Fibroblast of pulmonary artery (primary cell): Measurements from ENCODE around the gene SPATS2L.

ENCODE experiments used
- DNase-seq: peaks from one replicate; pipeline ENCODE4 v3.0.0-alpha.2; 2010; ENCODE audit warnings: low read depth
- H3K4me3 ChIP-seq: replicated peaks from 2 replicates; pipeline ENCODE4 v1.5.1; 2011; ENCODE audit warnings: low read depth, mild to moderate bottlenecking, control low read depth, low read length, moderate library complexity
- TF ChIP-seq, protein P1 (sequence below): IDR thresholded peaks from 2 replicates; pipeline ENCODE4 v1.5.1; 2011; ENCODE audit warnings: mild to moderate bottlenecking, control low read depth, low read length, inconsistent platforms; ENCODE audit errors: missing control alignments

SPATS2L gene

GRCh38 chr2:200490001-200490400 is 183.5 kb downstream of the SPATS2L start:
- H3K4me3 ChIP-seq = no peak overlapping the region
- TF ChIP-seq, protein P1, sequence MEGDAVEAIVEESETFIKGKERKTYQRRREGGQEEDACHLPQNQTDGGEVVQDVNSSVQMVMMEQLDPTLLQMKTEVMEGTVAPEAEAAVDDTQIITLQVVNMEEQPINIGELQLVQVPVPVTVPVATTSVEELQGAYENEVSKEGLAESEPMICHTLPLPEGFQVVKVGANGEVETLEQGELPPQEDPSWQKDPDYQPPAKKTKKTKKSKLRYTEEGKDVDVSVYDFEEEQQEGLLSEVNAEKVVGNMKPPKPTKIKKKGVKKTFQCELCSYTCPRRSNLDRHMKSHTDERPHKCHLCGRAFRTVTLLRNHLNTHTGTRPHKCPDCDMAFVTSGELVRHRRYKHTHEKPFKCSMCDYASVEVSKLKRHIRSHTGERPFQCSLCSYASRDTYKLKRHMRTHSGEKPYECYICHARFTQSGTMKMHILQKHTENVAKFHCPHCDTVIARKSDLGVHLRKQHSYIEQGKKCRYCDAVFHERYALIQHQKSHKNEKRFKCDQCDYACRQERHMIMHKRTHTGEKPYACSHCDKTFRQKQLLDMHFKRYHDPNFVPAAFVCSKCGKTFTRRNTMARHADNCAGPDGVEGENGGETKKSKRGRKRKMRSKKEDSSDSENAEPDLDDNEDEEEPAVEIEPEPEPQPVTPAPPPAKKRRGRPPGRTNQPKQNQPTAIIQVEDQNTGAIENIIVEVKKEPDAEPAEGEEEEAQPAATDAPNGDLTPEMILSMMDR = no peak
- no peak for DNase-seq

GRCh38 chr2:200492656-200493055 is 186.2 kb downstream of the SPATS2L start:
- no peak overlapping the region for H3K4me3 ChIP-seq
- TF ChIP-seq, protein P1 = no peak
- no peak for DNase-seq

DNA sequence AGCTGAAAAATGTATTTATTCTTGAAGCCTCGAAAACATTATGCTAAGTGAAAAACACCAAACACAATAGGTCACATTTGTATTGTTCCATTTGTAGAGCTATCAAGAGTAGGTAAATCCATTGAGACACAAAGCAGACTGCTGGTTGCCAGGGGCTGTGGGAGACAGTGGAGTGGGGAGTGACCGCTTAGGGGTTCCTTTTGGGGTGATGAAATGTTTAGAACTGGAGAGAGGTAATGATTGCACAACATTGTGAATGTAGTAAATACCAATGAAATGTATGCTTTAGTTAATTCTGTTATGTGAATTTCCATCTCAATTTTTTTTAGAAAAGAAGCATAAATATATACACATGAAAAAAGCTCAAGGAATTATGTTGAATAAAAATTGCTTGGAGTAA is 187.6 kb downstream of the SPATS2L start:
- TF ChIP-seq, protein P1 = no peak

DNA sequence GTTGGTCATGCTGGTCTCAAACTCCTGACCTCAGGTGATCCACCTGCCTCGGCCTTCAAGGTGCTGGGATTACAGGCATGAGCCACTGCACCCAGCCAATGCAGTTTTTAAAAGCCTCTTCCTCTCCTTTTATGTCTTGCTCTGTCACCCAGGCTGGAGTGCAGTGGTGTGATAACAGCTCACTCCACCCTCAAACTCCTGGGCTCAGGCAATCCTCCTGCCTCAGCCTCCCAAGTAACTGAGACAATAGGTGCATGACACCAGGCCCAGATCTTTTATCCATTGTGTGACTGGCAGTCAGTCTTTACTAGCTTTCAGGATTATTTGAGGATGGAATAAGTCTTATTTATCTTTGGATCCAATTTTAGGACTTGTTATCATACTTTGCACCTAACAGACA is 190.2 kb downstream of the SPATS2L start:
- no peak for DNase-seq
- TF ChIP-seq, protein P1 = no peak
- H3K4me3 ChIP-seq = no peak overlapping the region

More for the DNA sequence above, 187.6 kb downstream of the SPATS2L start:
- no peak for DNase-seq
- H3K4me3 ChIP-seq = no peak overlapping the region

DNA sequence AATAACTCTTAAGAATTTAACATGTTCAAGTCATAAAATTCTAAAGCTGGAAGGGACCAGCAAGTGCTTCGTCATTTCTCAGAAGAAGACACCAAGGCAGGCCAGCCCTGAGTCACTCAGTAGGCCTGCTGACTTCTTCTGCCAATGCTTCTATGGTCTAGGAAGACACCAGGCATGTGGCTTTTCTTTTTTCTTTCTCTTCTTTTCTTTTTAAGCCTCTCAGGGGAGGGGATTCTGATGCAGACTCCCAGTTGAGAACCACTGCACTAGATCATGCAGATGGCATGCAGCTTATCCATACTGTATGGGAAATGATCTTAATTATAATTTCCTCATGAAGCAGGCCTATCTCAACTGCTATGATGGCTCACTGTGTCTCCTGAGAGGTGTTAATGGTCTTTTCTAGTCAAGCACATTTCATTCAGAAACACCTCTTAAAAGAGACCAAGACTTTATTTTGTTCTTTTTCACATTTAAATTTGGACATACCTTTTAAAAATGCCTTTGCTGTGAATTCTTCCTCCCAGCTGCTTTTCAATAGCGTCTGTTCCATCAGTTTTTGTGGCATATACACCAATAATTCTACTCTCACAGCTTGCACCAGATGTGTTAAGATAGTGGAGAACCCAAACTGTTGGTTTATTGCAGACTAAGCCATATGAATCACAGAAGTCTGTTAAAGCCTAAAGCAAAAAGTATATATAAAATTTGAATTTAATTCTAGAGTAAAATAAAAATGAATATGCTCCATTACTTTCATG is 192.1 kb downstream of the SPATS2L start:
- DNase-seq = no peak
- TF ChIP-seq, protein P1 = no peak

DNA sequence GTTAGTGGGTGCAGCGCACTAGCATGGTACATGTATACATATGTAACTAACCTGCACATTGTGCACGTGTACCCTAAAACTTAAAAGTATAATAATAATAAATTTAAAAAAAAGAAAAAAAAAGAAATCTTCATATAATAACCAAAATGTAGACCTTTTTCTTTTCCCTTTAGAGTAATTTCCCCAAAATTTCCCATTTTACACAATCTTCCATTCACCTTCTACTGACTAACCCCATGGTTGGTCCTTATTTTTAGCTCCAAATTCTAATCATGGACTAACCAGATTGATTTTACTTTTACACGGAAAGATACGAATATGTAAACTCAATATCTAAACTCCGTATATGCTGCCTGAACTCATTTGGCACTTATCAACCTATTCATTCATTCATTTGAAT is 195.7 kb downstream of the SPATS2L start:
- TF ChIP-seq, protein P1 = no peak
- no peak overlapping the region for H3K4me3 ChIP-seq
- DNase-seq = no peak

More for the DNA sequence above, 192.1 kb downstream of the SPATS2L start:
- H3K4me3 ChIP-seq = no peak overlapping the region

DNA sequence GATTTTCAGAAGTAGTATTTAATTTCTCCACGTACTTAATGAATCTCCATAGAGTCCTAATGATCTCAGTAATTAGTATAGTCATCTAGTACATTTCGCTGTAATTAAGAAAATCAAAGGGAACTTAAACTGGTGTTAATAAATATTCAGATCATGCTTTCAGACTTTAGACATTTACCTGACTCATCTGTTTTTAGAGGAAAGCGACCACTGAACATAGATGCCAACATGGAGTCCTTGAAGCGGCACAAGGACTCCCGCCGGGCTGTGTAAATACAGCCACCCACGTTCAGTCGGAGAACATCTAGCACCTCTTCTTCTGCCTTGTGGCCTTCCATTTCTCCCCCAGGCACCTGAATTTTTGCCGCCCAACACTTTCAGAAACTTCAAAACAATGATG is 200.2 kb downstream of the SPATS2L start:
- TF ChIP-seq, protein P1 = no peak
- DNase-seq = no peak

More for the DNA sequence above, 200.2 kb downstream of the SPATS2L start:
- H3K4me3 ChIP-seq = no peak overlapping the region
